Keratinocyte (primary cell): ENCODE results near the gene CNTLN.

Experiments used
- CTCF ChIP-seq, 3 experiments: IDR thresholded peaks in 1 of 3; conservative IDR thresholded peaks in 1 of 3; optimal IDR thresholded peaks in 1 of 3; 2 replicates in 2 of 3; 3 replicates in 1 of 3; pipeline versions ENCODE3 to v1.5.1; 2011; ENCODE audit warnings: low read length in 3 of 3, mild to moderate bottlenecking in 3 of 3, moderate library complexity in 2 of 3, control low read depth in 1 of 3, inconsistent platforms in 1 of 3; ENCODE audit not compliant: insufficient read depth in 2 of 3; ENCODE audit errors: extremely low read depth in 1 of 3
- EZH2 ChIP-seq: IDR thresholded peaks from one replicate; pipeline ENCODE4 v1.6.1; 2012; ENCODE audit warnings: inconsistent platforms, mild to moderate bottlenecking, low read length, moderate library complexity

GRCh38 chr9:17137566-17137965 lies 2.7 kb downstream of the CNTLN start:
- TF ChIP-seq CTCF (optimal IDR thresholded peaks at IDR 0.05 in 1 of 3, IDR thresholded peaks at IDR 0.05 in 1 of 3, conservative IDR thresholded peaks at IDR 0.05 in 1 of 3; ENCODE audit: extremely low read depth in 1 of 3, insufficient read depth in 2 of 3, low read length in 3 of 3) (no peak), EZH2 (no peak)
